HepG2 (cell line): Measurements from ENCODE around the gene HABP4. TPM values are rescaled to one million over a fixed set of nuclear protein-coding genes. Genes with fewer than 3 reads are reported as not detected.

Source experiments
- CHCHD3 ChIP-seq: sonication (generic); formaldehyde crosslinking; IDR thresholded peaks from 2 replicates; pipeline ENCODE4 v1.8.0; 2022; ENCODE audit warnings: mild to moderate bottlenecking, missing genetic modification reagents, moderate library complexity
- GATAD2A ChIP-seq: IDR thresholded peaks from 2 replicates; pipeline ENCODE4 v1.6.1; 2016
- HNF4G ChIP-seq, 2 experiments: sonication (generic) in 1 of 2; formaldehyde crosslinking in 1 of 2; IDR thresholded peaks; 2 replicates each; pipeline versions ENCODE4 v1.4.0 to v1.6.1; 2011 to 2020; ENCODE audit warnings: borderline replicate concordance in 2 of 2, low read depth in 2 of 2, mild to moderate bottlenecking in 2 of 2, low read length in 1 of 2, missing genetic modification reagents in 1 of 2, moderate library complexity in 1 of 2
- PHF20 ChIP-seq: sonication (generic); formaldehyde crosslinking; IDR thresholded peaks from 2 replicates; pipeline ENCODE4 v1.5.0; 2020; ENCODE audit warnings: mild to moderate bottlenecking, missing genetic modification reagents
- RCOR2 ChIP-seq: IDR thresholded peaks from 2 replicates; pipeline ENCODE4 v1.6.1; 2016; ENCODE audit warnings: missing biosample characterization, missing genetic modification reagents
- TIGD3 ChIP-seq: sonication (generic); formaldehyde crosslinking; IDR thresholded peaks from 2 replicates; pipeline ENCODE4 v1.5.1; 2020; ENCODE audit warnings: mild to moderate bottlenecking, missing genetic modification reagents, borderline replicate concordance
- ZHX1 ChIP-seq: sonication (generic); formaldehyde crosslinking; IDR thresholded peaks from 2 replicates; pipeline ENCODE4 v1.8.1; 2022; ENCODE audit warnings: low read depth, mild to moderate bottlenecking, missing genetic modification reagents
- ZNF160 ChIP-seq: sonication (generic); formaldehyde crosslinking; IDR thresholded peaks from 2 replicates; pipeline ENCODE4 v1.8.0; 2022; ENCODE audit warnings: mild to moderate bottlenecking, inconsistent platforms, missing genetic modification reagents
- ZNF280D ChIP-seq: sonication (generic); formaldehyde crosslinking; IDR thresholded peaks from 2 replicates; pipeline ENCODE4 v1.5.1; 2020; ENCODE audit warnings: mild to moderate bottlenecking, missing genetic modification reagents
- ZNF414 ChIP-seq: sonication (generic); formaldehyde crosslinking; IDR thresholded peaks from 2 replicates; pipeline ENCODE4 v1.5.0; 2020; ENCODE audit warnings: missing genetic modification reagents
- ZSCAN12 ChIP-seq: sonication (generic); formaldehyde crosslinking; IDR thresholded peaks from 2 replicates; pipeline ENCODE4 v1.9.0; 2021; ENCODE audit warnings: mild to moderate bottlenecking, missing genetic modification reagents
- polyA plus RNA-seq, 8 experiments: library from polyadenylated mRNA; depleted of rRNA in 3 of 8; stranded (reverse) in 7 of 8; unstranded in 1 of 8; fragments of >200 nt; fragmentation: Illumina TruSeq in 4 of 8; extraction: Trizol in 4 of 8; gene quantifications; 2 replicates each; pipeline versions ENCODE4 v1.2.1 to v1.2.3, GENCODE V29; 2011 to 2016; ENCODE audit warnings: low read depth in 4 of 8, missing spikeins in 1 of 8, mixed read lengths in 1 of 8; ENCODE audit not compliant: insufficient read depth in 1 of 8
- total RNA-seq, 5 experiments: library from RNA; depleted of rRNA; stranded (reverse); fragments of >200 nt; fragmentation: Illumina TruSeq; extraction: Trizol; gene quantifications; 2 replicates each; pipeline ENCODE4 v1.2.3, GENCODE V29; 2016; ENCODE audit warnings: low read depth in 1 of 5
- TF ChIP-seq, protein P1 (sequence below): sonication (generic); formaldehyde crosslinking; IDR thresholded peaks from 2 replicates; pipeline ENCODE4 v1.5.1; 2020; ENCODE audit warnings: missing genetic modification reagents, mild to moderate bottlenecking, borderline replicate concordance

HABP4 gene
- total and polyA plus RNA-seq, 2 of the 13 experiments (the other 11 are each of a cell fraction or from before 2014, with no cell fraction given), result 14.3 to 26.6 TPM

GRCh38 chr9:96418920-96419690 lies 30.9 kb upstream of the HABP4 start (continued):
- TF ChIP-seq ZNF280D (CRISPR knock-in tag) (no peak), GATAD2A (peak; percentile 36; the same call in 1 of the 2 replicates), HNF4G (IDR thresholded peaks at IDR 0.05; ENCODE audit: borderline replicate concordance, low read depth, low read length) (no peak; the same call in 1 of the 2 replicates), HNF4G (CRISPR knock-in tag; IDR thresholded peaks at IDR 0.05; ENCODE audit: borderline replicate concordance, low read depth) (no peak; the same call in 1 of the 2 replicates), ZNF414 (CRISPR knock-in tag) (0 out of 2 replicates have a peak, but pooled peaks have one; percentile 51), ZHX1 (CRISPR knock-in tag) (no peak), TIGD3 (CRISPR knock-in tag) (no peak), CHCHD3 (CRISPR knock-in tag) (no peak), ZSCAN12 (CRISPR knock-in tag) (no peak), RCOR2 (0 out of 2 replicates have a peak, but pooled peaks have one; percentile 18), PHF20 (0 out of 2 replicates have a peak, but pooled peaks have one; percentile 24), ZNF160 (no peak; the same call in 1 of the 2 replicates)
- TF ChIP-seq, protein P1, sequence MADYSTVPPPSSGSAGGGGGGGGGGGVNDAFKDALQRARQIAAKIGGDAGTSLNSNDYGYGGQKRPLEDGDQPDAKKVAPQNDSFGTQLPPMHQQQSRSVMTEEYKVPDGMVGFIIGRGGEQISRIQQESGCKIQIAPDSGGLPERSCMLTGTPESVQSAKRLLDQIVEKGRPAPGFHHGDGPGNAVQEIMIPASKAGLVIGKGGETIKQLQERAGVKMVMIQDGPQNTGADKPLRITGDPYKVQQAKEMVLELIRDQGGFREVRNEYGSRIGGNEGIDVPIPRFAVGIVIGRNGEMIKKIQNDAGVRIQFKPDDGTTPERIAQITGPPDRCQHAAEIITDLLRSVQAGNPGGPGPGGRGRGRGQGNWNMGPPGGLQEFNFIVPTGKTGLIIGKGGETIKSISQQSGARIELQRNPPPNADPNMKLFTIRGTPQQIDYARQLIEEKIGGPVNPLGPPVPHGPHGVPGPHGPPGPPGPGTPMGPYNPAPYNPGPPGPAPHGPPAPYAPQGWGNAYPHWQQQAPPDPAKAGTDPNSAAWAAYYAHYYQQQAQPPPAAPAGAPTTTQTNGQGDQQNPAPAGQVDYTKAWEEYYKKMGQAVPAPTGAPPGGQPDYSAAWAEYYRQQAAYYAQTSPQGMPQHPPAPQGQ (CRISPR knock-in tag), result no peak
